Liver (tissue), 3 donors: ENCODE data around the gene EBLN2.

ENCODE experiments used
- EGR1 ChIP-seq, 2 donors: IDR thresholded peaks; 2 replicates each; pipeline ENCODE4 v1.6.1; 2016 to 2018; ENCODE audit warnings: antibody characterized with exemption in 2 of 2, low read depth in 2 of 2
- GABPA ChIP-seq, 2 donors: IDR thresholded peaks in 1 of 2; conservative IDR thresholded peaks in 1 of 2; 2 replicates each; pipeline ENCODE4 v1.6.1; 2016; ENCODE audit warnings: antibody characterized with exemption in 2 of 2, mild to moderate bottlenecking in 1 of 2, moderate library complexity in 1 of 2
- TAF1 ChIP-seq: conservative IDR thresholded peaks from 2 replicates; pipeline ENCODE4 v1.6.1; 2016; ENCODE audit warnings: antibody characterized with exemption, mild to moderate bottlenecking
- TF ChIP-seq, protein P1 (sequence below): IDR thresholded peaks from 2 replicates; pipeline ENCODE4 v1.6.1; 2016; ENCODE audit warnings: antibody characterized with exemption
- TF ChIP-seq, protein P2 (sequence below): fragments of 150-350 bp; IDR thresholded peaks from 2 replicates; pipeline ENCODE4 v1.5.1; 2017; ENCODE audit warnings: improper control_type of control experiment, low read depth, low read length; ENCODE audit not compliant: missing input control
- TF ChIP-seq, protein P3 (sequence below): IDR thresholded peaks from 2 replicates; pipeline ENCODE4 v1.6.1; 2016; ENCODE audit warnings: antibody characterized with exemption
- TF ChIP-seq, protein P4 (sequence below): IDR thresholded peaks from 2 replicates; pipeline ENCODE4 v1.6.1; 2016; ENCODE audit warnings: antibody characterized with exemption, mild to moderate bottlenecking
- donor health status: healthy.
- donor health status: healthy.

DNA sequence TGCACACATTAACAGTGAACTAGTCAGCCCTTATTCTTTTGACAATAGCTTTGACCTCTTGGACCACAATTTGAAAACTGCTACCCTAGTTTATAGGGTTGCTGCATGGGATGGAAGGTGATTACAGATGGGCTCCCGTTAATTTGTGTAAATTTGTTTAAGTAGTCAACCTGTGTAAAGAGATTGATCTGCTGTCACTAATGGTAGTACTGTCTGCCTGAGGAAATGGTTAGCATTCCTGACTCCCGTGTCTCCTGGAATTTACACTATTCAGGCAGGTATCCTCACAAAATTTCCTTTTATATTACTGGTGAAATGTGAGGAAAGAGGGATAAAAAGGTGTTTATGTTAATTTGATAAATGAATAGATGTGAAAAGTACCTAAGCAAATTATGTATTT lies 15.3 kb upstream of the EBLN2 start:
- TF ChIP-seq, protein P1, sequence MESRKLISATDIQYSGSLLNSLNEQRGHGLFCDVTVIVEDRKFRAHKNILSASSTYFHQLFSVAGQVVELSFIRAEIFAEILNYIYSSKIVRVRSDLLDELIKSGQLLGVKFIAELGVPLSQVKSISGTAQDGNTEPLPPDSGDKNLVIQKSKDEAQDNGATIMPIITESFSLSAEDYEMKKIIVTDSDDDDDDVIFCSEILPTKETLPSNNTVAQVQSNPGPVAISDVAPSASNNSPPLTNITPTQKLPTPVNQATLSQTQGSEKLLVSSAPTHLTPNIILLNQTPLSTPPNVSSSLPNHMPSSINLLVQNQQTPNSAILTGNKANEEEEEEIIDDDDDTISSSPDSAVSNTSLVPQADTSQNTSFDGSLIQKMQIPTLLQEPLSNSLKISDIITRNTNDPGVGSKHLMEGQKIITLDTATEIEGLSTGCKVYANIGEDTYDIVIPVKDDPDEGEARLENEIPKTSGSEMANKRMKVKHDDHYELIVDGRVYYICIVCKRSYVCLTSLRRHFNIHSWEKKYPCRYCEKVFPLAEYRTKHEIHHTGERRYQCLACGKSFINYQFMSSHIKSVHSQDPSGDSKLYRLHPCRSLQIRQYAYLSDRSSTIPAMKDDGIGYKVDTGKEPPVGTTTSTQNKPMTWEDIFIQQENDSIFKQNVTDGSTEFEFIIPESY = no peak
- TF ChIP-seq, protein P2, sequence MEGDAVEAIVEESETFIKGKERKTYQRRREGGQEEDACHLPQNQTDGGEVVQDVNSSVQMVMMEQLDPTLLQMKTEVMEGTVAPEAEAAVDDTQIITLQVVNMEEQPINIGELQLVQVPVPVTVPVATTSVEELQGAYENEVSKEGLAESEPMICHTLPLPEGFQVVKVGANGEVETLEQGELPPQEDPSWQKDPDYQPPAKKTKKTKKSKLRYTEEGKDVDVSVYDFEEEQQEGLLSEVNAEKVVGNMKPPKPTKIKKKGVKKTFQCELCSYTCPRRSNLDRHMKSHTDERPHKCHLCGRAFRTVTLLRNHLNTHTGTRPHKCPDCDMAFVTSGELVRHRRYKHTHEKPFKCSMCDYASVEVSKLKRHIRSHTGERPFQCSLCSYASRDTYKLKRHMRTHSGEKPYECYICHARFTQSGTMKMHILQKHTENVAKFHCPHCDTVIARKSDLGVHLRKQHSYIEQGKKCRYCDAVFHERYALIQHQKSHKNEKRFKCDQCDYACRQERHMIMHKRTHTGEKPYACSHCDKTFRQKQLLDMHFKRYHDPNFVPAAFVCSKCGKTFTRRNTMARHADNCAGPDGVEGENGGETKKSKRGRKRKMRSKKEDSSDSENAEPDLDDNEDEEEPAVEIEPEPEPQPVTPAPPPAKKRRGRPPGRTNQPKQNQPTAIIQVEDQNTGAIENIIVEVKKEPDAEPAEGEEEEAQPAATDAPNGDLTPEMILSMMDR = no peak
- no peak for TF ChIP-seq GABPA (IDR thresholded peaks at IDR 0.05 in 1 of 2, conservative IDR thresholded peaks at IDR 0.05 in 1 of 2)
- no peak for TF ChIP-seq EGR1 (IDR thresholded peaks at IDR 0.05; ENCODE audit: low read depth in 2 of 2)
- TF ChIP-seq, protein P3, sequence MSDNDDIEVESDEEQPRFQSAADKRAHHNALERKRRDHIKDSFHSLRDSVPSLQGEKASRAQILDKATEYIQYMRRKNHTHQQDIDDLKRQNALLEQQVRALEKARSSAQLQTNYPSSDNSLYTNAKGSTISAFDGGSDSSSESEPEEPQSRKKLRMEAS = no peak
- TF ChIP-seq, protein P4, sequence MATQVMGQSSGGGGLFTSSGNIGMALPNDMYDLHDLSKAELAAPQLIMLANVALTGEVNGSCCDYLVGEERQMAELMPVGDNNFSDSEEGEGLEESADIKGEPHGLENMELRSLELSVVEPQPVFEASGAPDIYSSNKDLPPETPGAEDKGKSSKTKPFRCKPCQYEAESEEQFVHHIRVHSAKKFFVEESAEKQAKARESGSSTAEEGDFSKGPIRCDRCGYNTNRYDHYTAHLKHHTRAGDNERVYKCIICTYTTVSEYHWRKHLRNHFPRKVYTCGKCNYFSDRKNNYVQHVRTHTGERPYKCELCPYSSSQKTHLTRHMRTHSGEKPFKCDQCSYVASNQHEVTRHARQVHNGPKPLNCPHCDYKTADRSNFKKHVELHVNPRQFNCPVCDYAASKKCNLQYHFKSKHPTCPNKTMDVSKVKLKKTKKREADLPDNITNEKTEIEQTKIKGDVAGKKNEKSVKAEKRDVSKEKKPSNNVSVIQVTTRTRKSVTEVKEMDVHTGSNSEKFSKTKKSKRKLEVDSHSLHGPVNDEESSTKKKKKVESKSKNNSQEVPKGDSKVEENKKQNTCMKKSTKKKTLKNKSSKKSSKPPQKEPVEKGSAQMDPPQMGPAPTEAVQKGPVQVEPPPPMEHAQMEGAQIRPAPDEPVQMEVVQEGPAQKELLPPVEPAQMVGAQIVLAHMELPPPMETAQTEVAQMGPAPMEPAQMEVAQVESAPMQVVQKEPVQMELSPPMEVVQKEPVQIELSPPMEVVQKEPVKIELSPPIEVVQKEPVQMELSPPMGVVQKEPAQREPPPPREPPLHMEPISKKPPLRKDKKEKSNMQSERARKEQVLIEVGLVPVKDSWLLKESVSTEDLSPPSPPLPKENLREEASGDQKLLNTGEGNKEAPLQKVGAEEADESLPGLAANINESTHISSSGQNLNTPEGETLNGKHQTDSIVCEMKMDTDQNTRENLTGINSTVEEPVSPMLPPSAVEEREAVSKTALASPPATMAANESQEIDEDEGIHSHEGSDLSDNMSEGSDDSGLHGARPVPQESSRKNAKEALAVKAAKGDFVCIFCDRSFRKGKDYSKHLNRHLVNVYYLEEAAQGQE = no peak
- TF ChIP-seq TAF1 = no peak
